Memory B cell (primary cell): Measurements from ENCODE around the gene ATRNL1.
A peak's percentile ranks its signal among the peaks of the same experiment; 100 is the strongest.
"Not testable (repeated sequence)": the region's sequence is repeated elsewhere in the genome, so short reads cannot be mapped to it uniquely, and the experiment has no call there.

Experiments
- ATAC-seq: fragments of 150-1000 bp; cut with Tn5 transposase; 2 replicates; pipeline ENCODE4 v1.10.0; 2021; ENCODE audit warnings: low read depth, mild to moderate bottlenecking, moderate library complexity
- DNase-seq, 2 donors: peaks; one replicate each; pipeline ENCODE4 v3.0.0; 2022; ENCODE audit warnings: low spot score in 2 of 2
- H3K27ac Mint-ChIP-seq: one replicate; pipeline ENCODE4 v1.8.0; 2022; ENCODE audit warnings: mild to moderate bottlenecking, moderate library complexity, mixed read lengths
- H3K27me3 Mint-ChIP-seq: one replicate; pipeline ENCODE4 v1.8.0; 2022; ENCODE audit warnings: mixed read lengths
- H3K36me3 Mint-ChIP-seq: one replicate; pipeline ENCODE4 v1.8.0; 2022; ENCODE audit warnings: mild to moderate bottlenecking, mixed read lengths
- H3K4me1 Mint-ChIP-seq: one replicate; pipeline ENCODE4 v1.8.0; 2022; ENCODE audit warnings: mixed read lengths
- H3K4me3 Mint-ChIP-seq: one replicate; pipeline ENCODE4 v1.8.0; 2022; ENCODE audit warnings: mild to moderate bottlenecking, moderate library complexity, mixed read lengths
- H3K9me3 Mint-ChIP-seq: one replicate; pipeline ENCODE4 v1.8.0; 2022; ENCODE audit warnings: mixed read lengths

ATRNL1 gene

DNA sequence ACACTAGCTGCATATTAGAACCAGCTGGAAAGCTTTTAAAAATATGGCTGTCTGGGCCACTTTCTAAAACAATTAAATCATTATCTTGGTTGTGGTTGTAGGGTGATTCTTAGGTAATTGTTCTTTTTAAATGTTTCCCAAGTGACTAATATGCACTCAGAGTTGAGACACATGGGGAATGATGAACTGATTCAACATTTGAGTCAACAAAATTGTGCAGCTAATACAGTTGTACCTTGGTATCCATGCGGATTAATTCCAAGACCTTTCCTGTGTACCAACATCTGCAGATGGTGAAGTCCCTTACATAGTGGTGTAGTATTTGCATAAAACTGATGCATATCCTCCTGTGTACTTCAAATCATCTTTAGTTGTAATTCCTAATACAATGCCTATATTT is 242.2 kb downstream of the ATRNL1 start:
- Mint-ChIP-seq H3K27me3 (no peaks in the 10 kb centered on the region), H3K4me3 (no peak overlapping the region), H3K9me3 (peaks cover 3% of the 10 kb centered on the region), H3K36me3 (no peaks in the 10 kb centered on the region), H3K27ac (no peak overlapping the region), H3K4me1 (no peaks in the 10 kb centered on the region)
- no peak for DNase-seq
- no peak for ATAC-seq

DNA sequence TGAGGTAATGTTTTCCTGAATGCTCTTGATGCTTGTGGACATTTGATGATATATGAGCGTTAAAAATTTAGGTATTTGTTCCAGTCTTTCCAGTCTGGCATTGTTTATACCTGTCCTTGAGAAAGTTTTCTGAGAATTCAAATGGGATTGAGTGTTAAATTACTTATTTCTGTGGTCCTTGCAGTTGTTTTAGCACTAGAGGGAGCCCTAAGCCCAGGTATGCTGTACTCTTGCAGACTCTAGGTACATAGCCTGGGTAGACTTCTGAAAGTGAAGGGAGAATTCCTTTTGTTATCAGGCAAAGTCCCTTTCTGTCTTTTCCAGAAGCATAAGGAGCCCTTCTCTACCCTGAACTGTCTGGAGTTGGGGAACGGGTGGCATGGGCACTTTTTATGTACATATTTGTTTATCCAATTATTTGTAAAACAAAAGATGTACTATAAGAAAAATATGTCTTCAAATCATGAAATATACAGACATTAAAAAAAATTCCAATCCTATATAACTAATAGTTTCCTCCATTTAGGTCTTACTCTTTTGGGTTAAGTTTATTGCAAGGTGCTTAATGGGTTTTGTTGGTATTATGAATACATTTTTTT is 262.1 kb downstream of the ATRNL1 start:
- H3K9me3 Mint-ChIP-seq = no peaks in the 10 kb centered on the region
- DNase-seq (peak in 1 of 2 donors; percentile 6), ATAC-seq (no peak)
- H3K4me1 Mint-ChIP-seq = no peaks in the 10 kb centered on the region
- no peak overlapping the region for H3K27ac Mint-ChIP-seq
- no peaks in the 10 kb centered on the region for H3K27me3 Mint-ChIP-seq
- H3K4me3 Mint-ChIP-seq = no peak overlapping the region
- H3K36me3 Mint-ChIP-seq = no peaks in the 10 kb centered on the region

DNA sequence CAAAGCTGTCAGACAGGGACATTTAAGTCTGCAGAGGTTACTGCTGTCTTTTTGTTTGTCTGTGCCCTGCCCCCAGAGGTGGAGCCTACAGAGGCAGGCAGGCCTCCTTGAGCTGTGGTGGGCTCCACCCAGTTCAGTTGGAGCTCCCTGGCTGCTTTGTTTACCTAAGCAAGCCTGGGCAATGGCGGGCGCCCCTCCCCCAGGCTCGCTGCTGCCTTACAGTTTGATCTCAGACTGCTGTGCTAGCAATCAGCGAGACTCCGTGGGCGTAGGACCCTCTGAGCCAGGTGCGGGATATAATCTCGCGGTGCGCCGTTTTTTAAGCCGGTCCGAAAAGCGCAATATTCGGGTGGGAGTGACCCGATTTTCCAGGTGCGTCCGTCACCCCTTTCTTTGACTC is 274.8 kb downstream of the ATRNL1 start:
- H3K27ac Mint-ChIP-seq, ATAC-seq, DNase-seq, H3K4me1 Mint-ChIP-seq, H3K27me3 Mint-ChIP-seq, H3K36me3 Mint-ChIP-seq, H3K4me3 Mint-ChIP-seq: not testable (repeated sequence)
- peaks cover 14% of the 10 kb centered on the region for H3K9me3 Mint-ChIP-seq

DNA sequence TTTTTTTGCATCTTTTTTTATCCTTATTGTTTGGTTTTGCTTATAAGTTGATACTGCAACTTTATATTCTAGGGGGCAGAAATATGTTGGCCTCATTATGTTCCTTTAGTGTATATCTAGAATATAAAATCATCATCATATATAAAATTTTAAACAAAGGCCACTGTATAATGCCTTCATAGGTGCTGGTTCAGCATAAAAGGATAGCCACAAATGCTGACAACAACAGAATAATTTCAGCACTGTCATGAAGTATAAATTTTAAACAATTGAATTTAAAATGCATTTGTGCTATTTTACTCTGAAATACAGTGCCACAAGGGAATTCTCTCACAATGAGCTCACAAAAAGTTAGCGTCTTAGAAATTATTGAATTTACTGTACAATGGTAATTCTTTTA is 285.9 kb downstream of the ATRNL1 start:
- Mint-ChIP-seq H3K4me3 (no peak overlapping the region), H3K27me3 (no peaks in the 10 kb centered on the region), H3K36me3 (no peaks in the 10 kb centered on the region), H3K27ac (no peak overlapping the region), H3K9me3 (peaks cover 11% of the 10 kb centered on the region), H3K4me1 (no peaks in the 10 kb centered on the region)
- no peak for ATAC-seq
- DNase-seq = no peak

DNA sequence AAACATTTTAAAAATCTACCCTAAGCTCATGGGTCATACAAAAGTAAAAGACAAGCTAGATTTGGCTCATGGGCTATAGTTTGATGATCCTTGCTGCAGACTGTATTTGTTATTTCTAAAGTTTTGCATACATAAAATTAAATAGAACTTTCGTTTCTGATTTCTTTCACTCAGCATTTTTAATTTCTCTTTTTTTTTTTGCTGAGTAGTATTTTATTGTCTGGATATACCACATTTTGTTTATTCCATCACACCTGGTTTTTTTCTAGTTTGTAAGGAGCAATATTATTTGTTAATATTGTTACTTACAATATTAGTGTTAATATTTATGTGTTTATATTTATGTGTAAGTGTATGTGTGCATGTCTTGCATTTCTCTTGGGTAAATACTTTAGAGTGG is 291.5 kb downstream of the ATRNL1 start:
- Mint-ChIP-seq H3K27ac (no peak overlapping the region), H3K4me3 (no peak overlapping the region), H3K4me1 (no peaks in the 10 kb centered on the region), H3K9me3 (peaks cover 2% of the 10 kb centered on the region), H3K36me3 (no peaks in the 10 kb centered on the region), H3K27me3 (no peaks in the 10 kb centered on the region)
- DNase-seq (no peak), ATAC-seq (no peak)

DNA sequence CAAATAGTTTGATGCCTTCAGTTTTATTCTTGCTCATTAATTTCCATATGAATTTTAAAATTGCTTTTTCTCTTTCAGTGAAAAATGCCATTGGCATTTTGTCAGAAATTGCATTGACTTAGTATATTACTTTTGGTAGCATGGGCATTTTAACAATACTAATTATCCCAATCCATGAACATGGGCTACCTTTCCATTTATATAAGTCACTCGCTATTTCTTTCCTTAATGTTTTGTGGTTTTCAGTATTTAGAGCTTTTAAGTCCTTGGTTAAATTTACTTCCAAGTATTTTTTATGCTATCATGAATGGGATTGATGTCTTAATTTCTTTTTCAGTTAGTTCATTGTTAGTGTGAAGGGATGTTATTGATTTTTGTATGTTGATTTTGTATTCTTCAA is 297.4 kb downstream of the ATRNL1 start:
- Mint-ChIP-seq H3K9me3 (peaks cover 3% of the 10 kb centered on the region), H3K27ac (no peak overlapping the region), H3K4me3 (no peak overlapping the region), H3K36me3 (peaks cover 1% of the 10 kb centered on the region), H3K27me3 (no peaks in the 10 kb centered on the region), H3K4me1 (no peaks in the 10 kb centered on the region)
- ATAC-seq = no peak
- no peak for DNase-seq

DNA sequence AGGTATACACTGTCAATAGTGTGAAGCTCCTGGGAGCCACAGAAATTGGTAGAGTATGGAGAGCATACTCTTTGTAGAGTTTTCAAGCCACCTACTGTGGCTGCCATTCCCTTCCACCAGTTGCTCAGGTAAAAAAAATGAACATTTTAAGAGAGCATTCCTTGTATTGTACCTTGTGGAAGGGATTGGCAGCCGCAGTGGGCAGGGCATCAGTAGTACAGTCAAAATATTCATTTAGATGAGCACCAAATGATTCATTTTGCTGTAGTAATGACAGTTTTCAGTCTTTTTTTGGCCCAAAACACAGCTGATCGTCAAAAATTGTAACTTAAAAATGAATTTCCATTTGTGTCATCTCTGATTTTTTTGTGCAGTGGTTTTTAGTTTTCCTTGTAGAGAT is 304.9 kb downstream of the ATRNL1 start:
- Mint-ChIP-seq H3K27ac (no peak overlapping the region), H3K4me1 (no peaks in the 10 kb centered on the region), H3K27me3 (no peaks in the 10 kb centered on the region), H3K4me3 (no peak overlapping the region), H3K36me3 (peaks cover 1% of the 10 kb centered on the region), H3K9me3 (peaks cover 4% of the 10 kb centered on the region)
- ATAC-seq (no peak), DNase-seq (no peak)

DNA sequence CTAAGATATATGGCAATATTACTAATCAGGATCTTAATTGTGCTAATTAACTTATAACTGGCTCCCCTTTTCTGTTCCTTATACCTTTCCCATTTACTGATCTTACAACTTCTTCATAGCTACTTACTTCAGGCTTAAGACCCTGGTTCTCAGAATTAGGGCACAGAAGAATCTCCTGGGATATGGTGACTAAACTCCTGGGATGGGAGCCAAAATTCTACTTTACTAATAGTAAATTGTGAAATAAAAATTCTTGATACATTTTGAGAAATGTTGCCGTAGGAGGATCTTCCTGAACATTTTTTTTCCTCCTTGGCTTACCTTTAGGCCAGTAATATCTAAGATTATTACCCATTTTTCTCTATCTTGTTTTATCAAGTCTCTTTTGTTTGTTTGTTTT is 309.5 kb downstream of the ATRNL1 start:
- peaks cover 5% of the 10 kb centered on the region for H3K9me3 Mint-ChIP-seq
- H3K4me1 Mint-ChIP-seq = no peaks in the 10 kb centered on the region
- H3K27ac Mint-ChIP-seq = no peak overlapping the region
- ATAC-seq (no peak), DNase-seq (no peak)
- no peak overlapping the region for H3K4me3 Mint-ChIP-seq
- no peaks in the 10 kb centered on the region for H3K36me3 Mint-ChIP-seq
- no peaks in the 10 kb centered on the region for H3K27me3 Mint-ChIP-seq

DNA sequence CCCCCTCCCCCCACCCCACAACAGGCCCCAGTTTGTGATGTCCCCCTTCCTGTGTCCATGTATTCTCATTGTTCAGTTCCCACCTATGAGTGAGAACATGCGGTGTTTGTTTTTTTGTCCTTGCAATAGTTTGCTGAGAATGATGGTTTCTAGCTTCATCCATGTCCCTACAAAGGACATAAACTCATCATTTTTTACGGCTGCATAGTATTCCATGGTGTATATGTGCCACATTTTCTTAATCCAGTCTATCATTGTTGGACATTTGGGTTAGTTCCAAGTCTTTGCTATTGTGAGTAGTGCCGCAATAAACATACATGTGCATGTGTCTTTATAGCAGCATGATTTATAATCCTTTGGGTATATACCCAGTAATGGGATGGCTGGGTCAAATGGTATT is 312.7 kb downstream of the ATRNL1 start:
- not testable (repeated sequence) for H3K27me3 Mint-ChIP-seq, H3K4me1 Mint-ChIP-seq, DNase-seq, H3K36me3 Mint-ChIP-seq, H3K4me3 Mint-ChIP-seq, H3K27ac Mint-ChIP-seq, ATAC-seq
- peaks cover 10% of the 10 kb centered on the region for H3K9me3 Mint-ChIP-seq

DNA sequence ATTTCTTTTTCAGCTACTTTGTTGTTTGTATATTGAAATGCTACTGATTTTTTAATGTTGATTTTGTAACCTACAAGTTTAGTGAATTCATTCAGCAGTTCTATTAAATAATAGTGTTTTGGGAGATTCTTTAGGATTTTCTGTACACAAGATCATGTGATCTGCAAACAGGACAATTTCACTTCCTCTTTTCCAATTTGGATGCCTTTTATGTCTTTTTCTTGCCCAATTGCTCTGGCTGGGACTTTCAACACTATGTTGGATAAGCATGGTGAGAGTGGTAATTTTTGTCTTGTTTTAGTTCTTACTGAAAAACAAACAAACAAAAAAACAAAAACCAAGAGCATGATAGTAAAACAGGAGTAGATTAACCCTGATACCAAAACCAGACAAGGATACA is 316.2 kb downstream of the ATRNL1 start:
- ATAC-seq = no peak
- Mint-ChIP-seq H3K4me3 (no peak overlapping the region), H3K9me3 (peaks cover 12% of the 10 kb centered on the region), H3K27me3 (no peaks in the 10 kb centered on the region), H3K36me3 (no peaks in the 10 kb centered on the region), H3K4me1 (no peaks in the 10 kb centered on the region), H3K27ac (no peak overlapping the region)
- DNase-seq = no peak

DNA sequence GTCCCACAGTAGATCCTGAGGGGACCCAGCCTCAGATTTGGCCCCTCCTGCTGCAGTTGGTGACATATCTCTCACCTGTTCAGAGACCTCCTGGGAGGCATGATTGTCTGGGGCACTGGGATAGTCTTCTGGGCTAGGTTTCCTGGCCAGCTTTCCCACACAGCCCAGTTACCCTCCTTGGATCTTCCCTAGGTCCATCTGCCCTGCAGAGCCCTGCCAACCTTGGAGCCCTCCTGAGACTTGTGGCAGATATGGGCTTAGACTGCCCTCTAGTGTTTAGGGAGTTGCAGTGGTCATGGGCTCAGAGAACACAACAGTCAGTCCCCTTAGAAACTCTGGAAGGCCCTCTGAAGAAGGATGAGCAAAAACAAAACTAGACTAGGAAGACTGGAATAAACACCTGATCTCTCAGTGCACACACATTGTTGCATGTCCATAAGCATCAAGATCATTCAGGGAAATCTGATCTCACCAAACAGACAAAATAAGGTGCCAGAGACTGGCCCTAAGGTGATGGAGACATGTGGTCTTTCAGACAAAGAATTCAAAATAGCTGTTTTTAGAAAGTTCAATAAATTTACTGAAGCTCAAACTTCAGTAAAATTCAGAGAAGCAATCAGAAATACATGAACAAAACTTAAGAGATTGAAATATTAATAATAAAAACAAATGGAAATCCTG is 324.6 kb downstream of the ATRNL1 start:
- Mint-ChIP-seq H3K9me3 (peaks cover 14% of the 10 kb centered on the region), H3K27ac (no peak overlapping the region), H3K27me3 (no peaks in the 10 kb centered on the region), H3K4me3 (no peak overlapping the region), H3K4me1 (no peaks in the 10 kb centered on the region), H3K36me3 (no peaks in the 10 kb centered on the region)
- no peak for DNase-seq
- ATAC-seq = no peak

DNA sequence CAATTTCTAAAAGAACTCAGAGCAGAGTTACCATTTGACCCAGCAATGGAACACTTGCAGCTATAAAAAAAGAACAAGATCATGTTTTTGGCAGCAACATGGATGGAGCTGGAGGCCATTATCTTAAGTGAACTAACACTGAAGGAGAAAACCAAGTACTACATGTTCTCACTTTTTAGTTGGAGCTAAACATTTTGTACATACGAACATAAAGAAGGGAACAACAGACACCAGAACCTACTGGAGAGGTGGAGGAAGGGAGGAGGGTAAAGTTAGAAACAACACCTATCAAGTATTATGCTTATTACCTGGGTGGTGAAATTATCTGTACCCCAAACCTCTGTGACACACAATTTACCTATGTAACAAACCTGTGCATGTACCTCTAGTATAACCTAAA is 329.5 kb downstream of the ATRNL1 start:
- H3K4me3 Mint-ChIP-seq = no peak overlapping the region
- no peak for DNase-seq

DNA sequence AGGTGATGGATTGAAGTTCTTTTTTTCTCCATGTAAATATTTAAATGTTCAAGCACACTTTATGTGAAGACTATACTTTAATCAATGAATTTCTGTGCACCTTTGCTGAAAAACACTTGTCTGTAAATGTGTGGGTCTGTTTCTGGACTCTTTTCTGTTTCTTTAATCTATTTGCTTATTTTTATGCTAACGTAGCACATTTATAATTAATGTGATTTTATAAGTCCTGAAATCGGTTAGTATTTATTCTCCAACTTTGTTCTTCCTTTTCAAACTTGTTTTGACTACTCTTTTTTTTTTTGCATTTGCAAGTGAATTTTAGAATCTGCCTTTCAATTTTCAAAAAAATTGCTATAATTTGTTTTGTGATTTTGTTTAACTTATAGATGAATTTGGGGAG is 334.4 kb downstream of the ATRNL1 start:
- DNase-seq (no peak), ATAC-seq (no peak)
- no peaks in the 10 kb centered on the region for H3K36me3 Mint-ChIP-seq
- H3K27ac Mint-ChIP-seq = no peak overlapping the region
- peaks cover under 1% of the 10 kb centered on the region for H3K9me3 Mint-ChIP-seq
- H3K4me1 Mint-ChIP-seq = no peaks in the 10 kb centered on the region
- H3K4me3 Mint-ChIP-seq = no peak overlapping the region
- no peaks in the 10 kb centered on the region for H3K27me3 Mint-ChIP-seq

More for the DNA sequence above, 329.5 kb downstream of the ATRNL1 start:
- no peaks in the 10 kb centered on the region for H3K4me1 Mint-ChIP-seq
- ATAC-seq = no peak
- H3K36me3 Mint-ChIP-seq = no peaks in the 10 kb centered on the region
- peaks cover 11% of the 10 kb centered on the region for H3K9me3 Mint-ChIP-seq
- no peak overlapping the region for H3K27ac Mint-ChIP-seq
- H3K27me3 Mint-ChIP-seq = no peaks in the 10 kb centered on the region

DNA sequence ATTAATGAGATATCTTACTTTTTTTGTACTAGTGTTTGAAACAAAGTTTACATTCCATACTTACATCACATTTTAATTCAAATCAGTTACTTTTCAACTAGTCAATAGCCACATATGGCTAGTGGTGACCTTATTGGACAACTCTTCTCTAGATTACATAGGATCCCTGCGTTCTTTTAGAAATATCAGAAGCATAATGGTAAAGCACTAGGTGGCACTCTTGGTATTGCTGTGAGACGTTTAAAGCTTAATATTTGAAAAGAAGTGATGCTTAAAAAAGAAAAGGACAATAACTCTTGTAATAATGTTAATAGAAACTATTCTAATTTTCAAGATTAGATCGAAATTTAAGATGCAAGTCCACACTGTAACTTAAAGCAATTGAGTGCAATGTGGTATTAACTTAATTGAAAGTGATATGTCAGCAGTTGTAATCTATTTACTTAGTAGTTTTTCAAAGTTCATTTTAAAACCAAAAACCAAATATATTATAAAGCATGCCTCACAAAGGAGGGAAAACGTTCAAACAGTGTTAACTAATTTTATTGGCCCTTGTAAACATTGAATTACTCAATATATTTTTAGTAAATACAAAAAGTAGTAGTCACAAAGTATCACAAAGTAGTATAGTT is 339.1 kb downstream of the ATRNL1 start:
- no peaks in the 10 kb centered on the region for H3K36me3 Mint-ChIP-seq
- ATAC-seq (no peak), DNase-seq (no peak)
- H3K27me3 Mint-ChIP-seq = no peaks in the 10 kb centered on the region
- no peak overlapping the region for H3K27ac Mint-ChIP-seq
- no peaks in the 10 kb centered on the region for H3K4me1 Mint-ChIP-seq
- peaks cover 3% of the 10 kb centered on the region for H3K9me3 Mint-ChIP-seq
- H3K4me3 Mint-ChIP-seq = no peak overlapping the region

DNA sequence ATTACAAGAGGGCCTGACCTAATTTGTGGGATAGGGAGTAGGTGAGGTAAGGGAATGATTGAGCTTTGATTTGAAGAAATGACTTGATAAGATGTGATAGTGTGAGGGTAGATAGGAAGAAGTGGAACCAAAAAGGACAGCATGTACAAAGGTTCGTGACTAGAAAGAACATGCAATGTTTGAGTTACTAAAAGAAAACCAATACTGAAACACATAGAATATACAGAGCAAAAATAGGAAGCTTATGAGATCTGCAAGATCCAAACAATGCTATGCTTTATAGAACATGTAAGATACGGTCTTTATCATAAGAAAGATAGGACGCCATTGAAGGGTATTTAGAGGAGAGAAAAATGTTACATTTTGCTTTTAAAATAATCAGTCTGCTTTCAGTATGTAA is 343.8 kb downstream of the ATRNL1 start:
- no peaks in the 10 kb centered on the region for H3K36me3 Mint-ChIP-seq
- no peak for ATAC-seq
- H3K4me3 Mint-ChIP-seq = no peak overlapping the region
- H3K27ac Mint-ChIP-seq = no peak overlapping the region
- peaks cover 3% of the 10 kb centered on the region for H3K9me3 Mint-ChIP-seq
- H3K4me1 Mint-ChIP-seq = no peaks in the 10 kb centered on the region
- DNase-seq = no peak
- no peaks in the 10 kb centered on the region for H3K27me3 Mint-ChIP-seq
